Upper lobe of right lung (tissue), 1 donor: Measurements from ENCODE around the gene EMILIN2. TPM values are rescaled to one million over a fixed set of nuclear protein-coding genes. Genes with fewer than 3 reads are reported as not detected.
A peak's percentile ranks its signal among the peaks of the same experiment; 100 is the strongest.
"Not testable (repeated sequence)": the region's sequence is repeated elsewhere in the genome, so short reads cannot be mapped to it uniquely, and the experiment has no call there.

ENCODE experiments used
- ATAC-seq: fragments of 200-7000 bp; cut with Tn5 transposase; one replicate; pipeline ENCODE4 v1.9.1; 2020; ENCODE audit warnings: mild to moderate bottlenecking, moderate library complexity
- DNase-seq: peaks from one replicate; pipeline ENCODE4 v3.0.0-alpha.2; 2020
- H3K27ac ChIP-seq: fragments of 200-600 bp; one replicate; pipeline ENCODE4 v1.8.0; 2022
- H3K27me3 ChIP-seq: fragments of 200-600 bp; one replicate; pipeline ENCODE4 v1.8.0; 2022; ENCODE audit warnings: mild to moderate bottlenecking
- H3K36me3 ChIP-seq: fragments of 200-600 bp; one replicate; pipeline ENCODE4 v1.8.0; 2022
- H3K4me1 ChIP-seq: fragments of 200-600 bp; one replicate; pipeline ENCODE4 v1.8.0; 2022
- H3K4me3 ChIP-seq: fragments of 200-600 bp; one replicate; pipeline ENCODE4 v1.8.0; 2022; ENCODE audit warnings: mild to moderate bottlenecking
- H3K9me3 ChIP-seq: fragments of 200-600 bp; one replicate; pipeline ENCODE4 v1.8.0; 2022
- intact Hi-C: fragments of 100-400 bp; cut with DNase I; formaldehyde crosslinking; loops from one replicate; pipeline ENCODE4 v1.11.0; 2022
- total RNA-seq: library from RNA; stranded (reverse); fragmentation: NEBNext Ultra II Directional; extraction: Animal tissue kit (Norgen Biotek cat#: 25700); gene quantifications from one replicate; pipeline ENCODE4 v1.2.1, GENCODE V29; 2021
- TF ChIP-seq, protein P1 (sequence below): fragments of 200-600 bp; IDR thresholded peaks from one replicate; pipeline ENCODE4 v1.8.0; 2022; ENCODE audit warnings: antibody characterized with exemption
- donor health status: DM: no; HTN: yes; CAD: no; lungs with severe emphysema.

EMILIN2 gene
- total RNA-seq, 1 donor from 2014 or later: 35.2 TPM

DNA sequence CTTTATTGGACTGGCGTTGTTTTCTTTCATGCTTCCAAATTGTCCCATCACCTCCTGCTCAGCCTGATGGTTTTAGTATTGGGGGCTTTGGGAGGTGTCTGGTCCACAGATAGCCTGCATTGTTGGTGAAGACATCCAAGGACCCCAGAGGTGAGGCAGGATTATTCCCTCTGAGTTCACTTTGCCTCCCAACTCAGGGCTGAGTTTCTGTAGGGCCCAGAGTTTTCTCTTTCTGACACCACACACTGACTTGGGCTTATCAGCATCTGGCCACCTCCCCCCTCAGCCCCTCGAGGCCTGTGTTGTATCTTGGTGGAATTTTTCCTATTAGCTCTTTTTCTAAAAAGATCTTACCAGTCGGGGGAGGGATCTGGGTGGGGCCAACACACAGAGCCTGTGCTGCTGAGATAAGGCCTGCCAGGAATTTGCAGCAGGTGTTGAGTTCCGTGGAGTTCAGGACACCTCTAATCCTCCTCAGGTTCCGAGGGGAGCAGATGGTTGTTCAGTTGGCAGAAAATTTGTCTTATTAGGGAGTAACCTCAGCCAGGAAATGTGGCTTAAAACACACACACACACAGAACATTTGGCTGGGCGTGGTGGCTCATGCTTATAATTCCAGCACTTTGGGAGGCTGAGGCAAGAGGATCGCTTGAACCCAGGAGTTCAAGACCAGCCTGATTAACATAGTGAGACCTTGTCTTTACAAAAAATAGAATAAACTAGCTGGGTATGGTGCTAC lies 7.3 kb downstream of the EMILIN2 start:
- ATAC-seq: no peak
- Histone ChIP-seq H3K9me3 (no peaks in the 10 kb centered on the region), H3K4me3 (no peak overlapping the region), H3K36me3 (no peaks in the 10 kb centered on the region), H3K27ac (no peak overlapping the region), H3K4me1 (peaks cover 12% of the 10 kb centered on the region), H3K27me3 (peaks cover 12% of the 10 kb centered on the region)
- TF ChIP-seq, protein P1, sequence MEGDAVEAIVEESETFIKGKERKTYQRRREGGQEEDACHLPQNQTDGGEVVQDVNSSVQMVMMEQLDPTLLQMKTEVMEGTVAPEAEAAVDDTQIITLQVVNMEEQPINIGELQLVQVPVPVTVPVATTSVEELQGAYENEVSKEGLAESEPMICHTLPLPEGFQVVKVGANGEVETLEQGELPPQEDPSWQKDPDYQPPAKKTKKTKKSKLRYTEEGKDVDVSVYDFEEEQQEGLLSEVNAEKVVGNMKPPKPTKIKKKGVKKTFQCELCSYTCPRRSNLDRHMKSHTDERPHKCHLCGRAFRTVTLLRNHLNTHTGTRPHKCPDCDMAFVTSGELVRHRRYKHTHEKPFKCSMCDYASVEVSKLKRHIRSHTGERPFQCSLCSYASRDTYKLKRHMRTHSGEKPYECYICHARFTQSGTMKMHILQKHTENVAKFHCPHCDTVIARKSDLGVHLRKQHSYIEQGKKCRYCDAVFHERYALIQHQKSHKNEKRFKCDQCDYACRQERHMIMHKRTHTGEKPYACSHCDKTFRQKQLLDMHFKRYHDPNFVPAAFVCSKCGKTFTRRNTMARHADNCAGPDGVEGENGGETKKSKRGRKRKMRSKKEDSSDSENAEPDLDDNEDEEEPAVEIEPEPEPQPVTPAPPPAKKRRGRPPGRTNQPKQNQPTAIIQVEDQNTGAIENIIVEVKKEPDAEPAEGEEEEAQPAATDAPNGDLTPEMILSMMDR: no peak
- no peak for DNase-seq
- intact Hi-C loops: no loop called here

DNA sequence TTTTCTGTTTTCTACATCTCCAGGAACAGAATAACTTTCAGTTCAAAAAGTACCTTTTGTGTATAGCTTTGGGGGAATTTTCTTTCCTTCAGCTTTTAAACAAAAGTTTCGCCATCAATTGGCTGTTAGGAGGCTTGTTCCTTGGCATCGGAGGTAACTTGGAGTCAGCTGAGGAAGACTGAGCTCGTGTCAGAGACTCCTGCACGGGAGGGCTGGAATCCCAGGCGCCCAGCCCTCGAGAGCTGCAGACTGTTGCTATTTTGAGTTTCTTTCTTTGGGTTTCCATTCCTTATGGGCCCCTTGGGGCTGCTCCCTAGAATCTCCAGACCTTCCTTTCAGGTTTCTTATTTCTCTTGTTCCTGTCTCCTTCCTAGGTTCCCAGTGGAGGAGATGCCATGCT lies 8.1 kb downstream of the EMILIN2 start:
- Histone ChIP-seq H3K27me3 (peaks cover 7% of the 10 kb centered on the region), H3K4me3 (no peak overlapping the region), H3K4me1 (peaks cover 12% of the 10 kb centered on the region), H3K9me3 (no peaks in the 10 kb centered on the region), H3K27ac (no peak overlapping the region), H3K36me3 (no peaks in the 10 kb centered on the region)
- ATAC-seq: no peak
- DNase-seq: no peak
- intact Hi-C loops: no loop called here
- TF ChIP-seq, protein P1: no peak

DNA sequence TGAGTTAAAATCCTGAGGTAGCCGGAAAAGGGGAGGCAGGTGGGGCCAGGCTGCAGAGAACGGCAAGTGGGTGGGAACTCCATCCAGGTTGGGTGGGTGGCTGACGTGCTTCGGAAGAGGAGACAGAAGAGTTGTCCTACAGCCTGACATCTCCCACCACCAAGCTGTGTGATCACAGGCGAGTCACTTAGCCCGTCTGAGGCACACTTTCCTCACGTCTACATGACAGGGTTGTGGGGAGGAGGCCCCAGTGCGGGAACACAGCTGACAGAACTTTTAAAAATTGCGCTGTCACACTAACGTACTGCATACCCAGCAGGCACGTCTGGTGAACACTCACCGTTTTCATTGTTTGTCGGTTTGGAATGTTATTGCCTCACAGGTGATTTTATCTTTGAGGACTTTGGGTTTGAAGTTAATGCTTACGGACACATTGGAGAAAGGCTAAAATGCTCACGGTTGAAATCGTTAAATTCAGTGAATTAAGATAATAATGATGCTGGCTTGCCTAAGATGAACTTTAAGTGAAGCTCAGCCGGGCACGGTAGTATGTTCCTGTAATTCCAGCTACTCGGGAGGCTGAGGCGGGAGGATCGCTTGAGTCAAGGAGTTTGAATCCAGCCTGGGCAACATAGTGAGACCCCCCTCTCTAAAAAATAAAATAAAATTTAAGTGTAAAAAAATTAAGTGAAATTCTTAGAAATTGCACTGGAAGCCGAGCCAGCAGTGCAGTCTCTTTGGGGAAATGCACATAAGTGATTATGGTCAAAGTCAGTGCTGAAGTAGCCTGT lies 8.9 kb downstream of the EMILIN2 start:
- no peak for DNase-seq
- H3K4me1 ChIP-seq: peaks cover 12% of the 10 kb centered on the region
- H3K27me3 ChIP-seq: peaks cover 1% of the 10 kb centered on the region
- no peaks in the 10 kb centered on the region for H3K9me3 ChIP-seq
- H3K4me3 ChIP-seq: no peak overlapping the region
- H3K27ac ChIP-seq: no peak overlapping the region
- no peak for ATAC-seq
- TF ChIP-seq, protein P1: no peak
- intact Hi-C loops: no loop called here
- no peaks in the 10 kb centered on the region for H3K36me3 ChIP-seq

DNA sequence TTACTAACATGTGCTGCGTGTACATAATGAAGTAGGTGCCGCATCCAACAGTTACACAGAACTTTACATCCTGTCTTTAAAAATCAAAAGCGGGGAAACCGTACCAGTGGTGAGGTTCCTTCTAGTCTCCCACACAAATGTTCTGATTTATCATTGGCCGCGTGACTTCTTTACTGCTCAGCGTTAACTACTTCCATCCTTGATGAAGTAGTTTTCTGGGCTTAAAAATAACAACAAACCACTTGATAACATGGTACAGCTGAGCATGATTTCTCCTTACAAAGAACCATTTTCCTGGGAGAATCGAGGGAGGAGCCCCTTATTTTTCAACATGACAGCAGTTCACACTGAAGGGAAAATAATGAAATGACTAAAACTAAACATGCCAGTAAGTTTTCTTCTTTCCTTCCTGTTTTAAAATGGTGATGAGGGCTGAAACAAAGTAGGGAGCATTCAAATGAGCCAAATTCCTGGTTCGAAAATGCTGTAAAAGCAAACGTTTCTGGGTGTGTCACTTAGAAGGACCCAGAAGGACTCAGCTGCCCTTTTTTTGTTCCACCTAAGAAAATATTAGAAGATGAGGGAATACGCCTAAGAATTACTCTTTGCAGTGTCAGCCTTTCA lies 9.9 kb downstream of the EMILIN2 start:
- Histone ChIP-seq H3K27ac (peak overlapping the region; percentile 9), H3K36me3 (no peaks in the 10 kb centered on the region), H3K9me3 (no peaks in the 10 kb centered on the region), H3K4me1 (peaks cover 12% of the 10 kb centered on the region), H3K4me3 (no peak overlapping the region), H3K27me3 (no peaks in the 10 kb centered on the region)
- DNase-seq: no peak
- ATAC-seq: peak; percentile 25
- intact Hi-C loops: no loop called here
- TF ChIP-seq, protein P1: no peak

DNA sequence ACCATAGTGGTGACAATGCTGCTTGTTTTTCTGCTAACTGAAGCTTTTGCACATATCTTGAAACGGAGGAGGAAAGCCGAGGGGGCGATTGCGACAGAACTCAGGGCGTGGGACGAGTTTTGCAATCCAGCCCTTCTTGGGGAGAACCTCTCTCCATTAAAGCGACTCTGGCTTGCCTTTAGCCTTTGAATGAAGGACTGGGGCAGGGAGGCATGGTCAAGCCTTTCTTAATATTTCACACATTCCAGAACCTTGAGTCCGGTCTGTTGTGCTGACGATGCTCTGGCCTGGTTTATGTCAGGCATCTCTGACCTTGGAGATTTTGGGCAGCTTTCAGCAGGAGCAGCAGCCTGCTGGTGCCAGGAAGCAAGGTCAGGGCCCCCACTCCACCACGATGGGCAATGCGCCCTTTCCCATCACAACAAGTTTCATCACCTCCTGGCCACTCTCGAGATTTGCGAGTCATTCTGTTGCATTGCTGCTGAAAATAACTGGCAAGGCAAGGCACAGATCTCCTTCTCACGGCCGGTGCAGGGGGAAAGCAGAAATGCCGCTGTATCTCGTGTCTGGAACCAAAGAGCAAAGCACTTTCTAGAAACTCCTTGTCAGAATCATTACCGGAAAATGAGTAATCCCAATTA lies 10.8 kb downstream of the EMILIN2 start:
- Histone ChIP-seq H3K36me3 (no peaks in the 10 kb centered on the region), H3K27me3 (no peaks in the 10 kb centered on the region), H3K27ac (peak overlapping the region; percentile 9), H3K9me3 (no peaks in the 10 kb centered on the region), H3K4me1 (peaks cover 12% of the 10 kb centered on the region), H3K4me3 (no peak overlapping the region)
- intact Hi-C loops: no loop called here
- peak; percentile 94 for ATAC-seq
- TF ChIP-seq, protein P1: no peak
- DNase-seq: peak; percentile 92

DNA sequence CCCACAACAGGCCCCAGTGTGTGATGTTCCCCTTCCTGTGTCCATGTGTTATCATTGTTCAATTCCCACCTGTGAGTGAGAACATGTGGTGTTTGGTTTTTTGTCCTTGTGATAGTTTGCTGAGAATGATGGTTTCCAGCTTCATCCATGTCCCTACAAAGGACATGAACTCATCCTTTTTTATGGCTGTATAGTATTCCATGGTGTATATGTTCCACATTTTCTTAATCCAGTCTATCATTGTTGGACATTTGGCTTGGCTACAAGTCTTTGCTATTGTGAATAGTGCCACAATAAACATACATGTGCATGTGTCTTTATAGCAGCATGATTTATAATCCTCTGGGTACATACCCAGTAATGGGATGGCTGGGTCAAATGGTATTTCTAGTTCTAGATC lies 13.6 kb downstream of the EMILIN2 start:
- H3K4me1 ChIP-seq: peaks cover 12% of the 10 kb centered on the region
- DNase-seq, ATAC-seq, H3K36me3 ChIP-seq, intact Hi-C loops, H3K4me3 ChIP-seq, H3K9me3 ChIP-seq, H3K27me3 ChIP-seq, H3K27ac ChIP-seq: not testable (repeated sequence)

DNA sequence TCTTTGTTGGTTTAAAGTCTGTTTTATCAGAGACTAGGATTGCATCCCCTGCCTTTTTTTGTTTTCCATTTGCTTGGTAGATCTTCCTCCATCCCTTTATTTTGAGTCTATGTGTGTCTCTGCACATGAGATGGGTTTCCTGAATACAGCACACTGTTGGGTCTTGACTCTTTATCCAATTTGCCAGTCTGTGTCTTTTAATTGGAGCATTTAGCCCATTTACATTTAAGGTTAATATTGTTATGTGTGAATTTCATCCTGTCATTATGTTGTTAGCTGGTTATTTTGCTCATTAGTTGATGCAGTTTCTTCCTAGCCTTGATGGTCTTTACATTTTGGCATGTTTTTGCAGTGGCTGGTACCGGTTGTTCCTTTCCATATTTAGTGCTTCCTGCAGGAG lies 17.2 kb downstream of the EMILIN2 start:
- H3K4me3 ChIP-seq, H3K27me3 ChIP-seq, intact Hi-C loops, H3K4me1 ChIP-seq, ATAC-seq, H3K9me3 ChIP-seq, DNase-seq, H3K27ac ChIP-seq, H3K36me3 ChIP-seq: not testable (repeated sequence)

DNA sequence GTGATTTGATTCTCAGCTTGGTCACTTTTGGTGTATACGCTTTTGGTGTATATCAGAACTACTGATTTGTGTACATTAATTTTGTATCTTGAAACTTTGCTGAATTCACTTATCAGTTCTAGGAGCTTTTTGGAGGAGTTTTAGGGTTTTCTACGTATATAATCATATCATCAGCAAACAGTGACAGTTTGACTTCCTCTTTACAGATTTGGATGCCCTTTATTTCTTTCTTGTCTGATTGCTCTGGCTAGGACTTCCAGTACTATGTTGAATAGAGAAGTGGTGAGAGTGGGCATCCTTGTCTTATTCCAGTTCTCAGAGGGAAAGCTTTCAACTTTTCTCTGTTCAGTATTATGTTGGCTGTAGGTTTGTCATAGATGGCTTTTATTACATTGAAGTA lies 19.7 kb downstream of the EMILIN2 start:
- intact Hi-C loops, DNase-seq, H3K27ac ChIP-seq, H3K36me3 ChIP-seq, H3K4me1 ChIP-seq, ATAC-seq, H3K4me3 ChIP-seq, H3K27me3 ChIP-seq, H3K9me3 ChIP-seq: not testable (repeated sequence)
